GM21390 (cell line): ENCODE measurements around the gene ZNF714.

Experiments used
- ATAC-seq: cut with Tn5 transposase; IDR thresholded peaks from one replicate; pipeline ENCODE4 v1.9.1; 2021; ENCODE audit not compliant: unreplicated experiment

Gene ZNF714

GRCh38 chr19:21082011-21082975 is at the start of gene ZNF714:
Gene ZNF714, plus strand, starts transcription at chr19:21082203. Its CDS starts 16,066 bp downstream, at chr19:21098269.
- peak; percentile 92 for ATAC-seq

DNA sequence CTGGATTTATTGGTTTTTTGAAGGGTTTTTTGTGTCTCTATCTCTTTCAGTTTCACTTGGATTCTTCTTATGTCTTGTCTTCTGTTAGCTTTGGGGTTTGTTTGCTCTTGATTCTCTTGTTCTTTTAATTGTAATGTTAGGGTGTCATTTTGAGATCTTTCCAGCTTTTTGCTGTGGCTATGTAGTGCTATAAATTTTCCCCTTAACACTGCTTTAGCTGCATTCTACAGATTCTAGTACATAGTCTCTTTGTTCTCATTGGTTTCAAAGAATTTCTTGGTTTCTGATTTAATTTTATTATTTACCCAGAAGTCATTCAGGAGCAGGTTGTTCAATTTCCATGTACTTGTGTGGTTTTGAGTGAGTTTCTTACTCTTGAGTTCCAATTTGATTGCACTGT is 37.0 kb upstream of the ZNF714 start:
- ATAC-seq, result no peak

DNA sequence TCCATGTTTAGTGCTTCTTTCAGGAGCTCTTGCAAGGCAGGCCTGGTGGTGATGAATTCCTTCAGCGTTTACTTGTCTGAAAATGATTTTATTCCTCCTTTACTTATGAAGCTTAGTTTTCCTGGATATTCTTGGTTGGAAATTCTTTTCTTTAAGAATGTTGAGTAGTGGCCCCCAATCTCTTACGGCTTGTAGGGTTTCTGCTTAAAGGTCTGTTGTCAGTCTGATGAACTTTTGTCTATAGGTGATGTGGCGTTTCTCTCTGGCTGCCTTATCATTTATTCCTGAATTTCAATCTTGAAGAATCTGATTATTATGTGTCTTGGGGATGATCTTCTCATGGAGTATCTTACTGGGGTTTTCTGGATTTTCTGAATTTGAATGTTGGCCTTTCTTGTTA is 35.5 kb upstream of the ZNF714 start:
- no peak for ATAC-seq

- ATAC-seq, result no peak
Measured at GRCh38 chr19:21047716-21048115, 34.3 kb upstream of the ZNF714 start.

DNA sequence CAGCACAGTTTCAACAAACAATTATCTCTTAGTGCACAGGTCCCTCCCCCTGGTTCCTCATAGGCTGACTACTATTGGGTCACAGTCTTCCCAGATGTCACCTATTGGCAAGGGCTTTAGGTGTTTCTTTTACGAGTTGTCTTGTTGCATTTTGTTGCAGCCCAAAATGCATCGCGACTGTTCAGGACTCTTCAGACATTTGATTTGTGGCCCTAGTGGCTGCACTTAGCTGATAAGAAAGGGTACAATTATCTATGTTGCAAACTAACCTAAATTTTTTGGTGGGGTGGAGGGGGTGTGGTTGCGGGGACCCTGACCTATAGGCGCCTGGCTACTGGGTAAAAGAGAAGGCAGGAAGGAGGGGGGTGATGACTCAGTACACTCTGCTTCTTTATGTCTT is 29.1 kb upstream of the ZNF714 start:
- ATAC-seq, result no peak

DNA sequence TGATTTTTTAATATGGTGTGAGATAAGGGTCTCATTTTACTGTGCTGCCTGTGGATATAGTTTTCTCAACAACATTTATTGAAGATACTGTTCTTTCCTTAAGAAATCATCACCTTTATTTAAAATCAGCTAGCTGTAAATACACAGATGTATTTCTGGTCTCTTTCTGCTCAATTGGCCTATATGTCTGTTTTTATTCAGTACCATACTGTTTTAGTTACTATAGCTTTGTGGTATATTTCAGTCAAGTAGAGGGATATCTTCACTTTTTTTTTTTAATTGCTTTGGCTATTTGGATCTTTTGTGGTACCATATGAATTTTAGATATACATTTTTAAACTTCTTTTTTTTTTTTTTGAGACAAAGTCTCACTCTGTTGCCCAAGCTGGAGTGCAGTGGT is 16.7 kb upstream of the ZNF714 start:
- no peak for ATAC-seq

- no peak for ATAC-seq
Measured at GRCh38 chr19:21084343-21084742, 2.3 kb downstream of the ZNF714 start.

- ATAC-seq, result no peak
Measured at GRCh38 chr19:21087871-21088270, 5.9 kb downstream of the ZNF714 start.

- ATAC-seq, result no peak
Measured at GRCh38 chr19:21092109-21092508, 10.1 kb downstream of the ZNF714 start.

- no peak for ATAC-seq
Measured at GRCh38 chr19:21094347-21095025, 12.5 kb downstream of the ZNF714 start.

GRCh38 chr19:21098291-21098690 is 16.3 kb downstream of the ZNF714 start:
- ATAC-seq, result no peak

DNA sequence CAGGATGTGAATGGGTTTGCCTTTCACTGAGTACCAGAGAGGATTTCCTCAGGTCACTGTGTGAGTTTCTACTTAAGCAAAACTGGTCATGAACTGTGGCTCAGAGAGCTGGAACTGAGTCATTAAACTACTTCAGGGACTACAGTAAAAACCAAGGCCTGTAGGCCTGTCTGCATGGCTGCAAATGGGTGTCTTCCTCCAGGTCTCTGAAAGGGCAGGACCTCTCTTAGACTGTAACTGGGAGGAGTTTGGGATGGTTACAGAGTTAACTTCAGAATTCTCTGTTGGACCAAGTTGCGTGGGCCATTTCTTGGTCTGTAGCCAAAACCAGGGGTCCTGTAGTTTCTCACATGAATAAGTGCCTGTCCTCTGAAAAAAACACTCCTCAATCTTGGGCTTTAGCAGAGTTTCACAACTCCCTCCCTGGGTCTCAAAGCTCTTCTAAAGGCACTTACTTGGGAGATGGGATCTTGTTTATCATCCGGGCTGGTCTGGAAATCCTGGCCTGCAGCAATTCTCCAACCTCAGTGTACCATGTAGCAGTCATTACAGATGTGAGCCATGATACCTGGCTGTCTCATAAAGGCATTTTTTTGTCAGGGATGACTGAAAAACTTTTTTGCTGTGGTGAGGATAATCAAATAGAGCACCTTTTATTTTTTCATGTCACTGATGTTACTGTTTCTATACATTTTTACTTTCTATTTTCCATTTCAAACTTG is 19.7 kb downstream of the ZNF714 start:
- no peak for ATAC-seq

DNA sequence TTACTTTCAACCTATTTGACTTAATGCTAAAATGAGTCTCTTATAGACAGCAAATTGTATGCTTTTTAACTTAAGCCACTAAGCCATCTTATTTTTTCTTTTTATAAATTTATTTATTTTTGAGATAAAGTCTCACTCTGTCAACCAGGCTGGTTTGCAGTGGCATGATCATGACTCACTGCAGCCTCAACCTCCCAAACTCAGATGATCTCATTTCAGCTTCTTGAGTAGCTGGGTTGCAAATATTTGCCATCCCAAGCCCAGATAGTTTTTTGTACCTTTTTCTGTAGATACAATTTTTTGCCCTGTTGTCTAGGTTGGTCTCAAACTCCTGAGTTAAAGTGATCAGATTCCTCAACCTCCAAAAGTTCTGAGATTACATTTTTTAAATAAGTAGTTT is 27.1 kb downstream of the ZNF714 start:
- ATAC-seq, result no peak

- ATAC-seq, result no peak
Measured at GRCh38 chr19:21110183-21110582, 28.2 kb downstream of the ZNF714 start.

- no peak for ATAC-seq
Measured at GRCh38 chr19:21115430-21115829, 33.4 kb downstream of the ZNF714 start.

DNA sequence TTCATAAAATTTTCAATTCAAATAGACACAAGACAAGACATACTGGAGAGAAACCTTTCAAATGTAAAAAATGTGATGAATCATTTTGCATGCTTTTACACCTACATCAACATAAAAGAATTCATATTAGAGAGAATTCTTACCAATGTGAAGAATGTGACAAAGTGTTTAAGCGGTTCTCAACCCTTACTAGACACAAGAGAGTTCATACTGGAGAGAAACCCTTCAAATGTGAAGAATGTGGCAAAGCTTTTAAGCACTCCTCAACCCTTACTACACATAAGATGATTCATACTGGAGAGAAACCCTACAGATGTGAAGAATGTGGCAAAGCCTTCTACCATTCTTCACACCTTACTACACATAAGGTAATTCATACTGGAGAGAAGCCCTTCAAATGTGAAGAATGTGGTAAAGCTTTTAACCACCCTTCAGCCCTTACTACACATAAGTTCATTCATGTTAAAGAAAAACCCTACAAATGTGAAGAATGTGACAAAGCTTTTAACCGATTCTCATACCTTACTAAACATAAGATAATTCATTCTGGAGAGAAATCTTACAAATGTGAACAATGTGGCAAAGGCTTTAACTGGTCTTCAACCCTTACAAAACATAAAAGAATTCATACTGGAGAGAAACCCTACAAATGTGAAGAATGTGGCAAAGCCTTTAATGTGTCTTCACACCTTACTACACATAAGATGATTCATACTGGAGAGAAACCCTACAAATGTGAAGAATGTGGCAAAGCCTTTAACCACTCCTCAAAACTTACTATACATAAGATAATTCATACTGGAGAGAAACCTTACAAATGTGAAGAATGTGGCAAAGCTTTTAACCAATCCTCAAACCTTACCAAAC is 35.3 kb downstream of the ZNF714 start:
- ATAC-seq, result no peak

- no peak for ATAC-seq
Measured at GRCh38 chr19:21126078-21126477, 44.1 kb downstream of the ZNF714 start.

DNA sequence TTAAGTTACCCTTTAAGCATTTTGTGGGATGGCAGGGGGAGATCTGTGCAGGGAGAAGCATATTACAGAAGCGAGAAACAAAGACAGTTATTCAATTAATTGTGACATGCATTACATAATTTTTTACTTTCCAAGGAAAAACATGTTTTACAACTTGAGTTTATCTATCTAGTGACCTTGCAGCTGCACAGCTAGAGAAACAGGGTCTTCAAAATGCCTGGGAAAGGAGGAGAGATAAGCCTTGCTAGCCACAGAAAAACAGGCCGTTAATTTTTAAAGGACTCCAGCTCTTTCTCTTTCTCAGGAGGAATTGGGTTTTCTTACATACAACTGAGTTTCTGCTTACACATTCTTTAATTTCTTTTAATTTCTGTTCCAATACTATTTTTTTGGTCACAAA is 45.0 kb downstream of the ZNF714 start:
- no peak for ATAC-seq

DNA sequence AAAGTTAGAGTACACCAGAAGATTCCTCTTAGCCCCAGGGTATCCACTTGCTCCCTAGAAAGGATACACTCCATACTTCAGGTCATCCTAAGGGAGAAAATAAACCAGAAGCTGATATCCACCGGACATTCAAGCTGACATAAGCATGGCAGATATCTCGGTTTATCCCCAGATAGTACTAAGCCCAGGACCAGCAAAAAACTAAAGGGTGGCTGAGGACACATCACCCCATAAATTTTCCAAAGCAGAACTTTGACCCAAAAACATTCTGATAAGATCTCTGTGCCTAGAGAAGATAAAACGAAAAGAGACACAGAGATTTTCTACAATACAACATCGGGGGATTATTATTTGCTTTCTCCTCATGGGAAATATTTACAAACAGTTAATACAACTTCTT is 45.9 kb downstream of the ZNF714 start:
- ATAC-seq, result no peak

DNA sequence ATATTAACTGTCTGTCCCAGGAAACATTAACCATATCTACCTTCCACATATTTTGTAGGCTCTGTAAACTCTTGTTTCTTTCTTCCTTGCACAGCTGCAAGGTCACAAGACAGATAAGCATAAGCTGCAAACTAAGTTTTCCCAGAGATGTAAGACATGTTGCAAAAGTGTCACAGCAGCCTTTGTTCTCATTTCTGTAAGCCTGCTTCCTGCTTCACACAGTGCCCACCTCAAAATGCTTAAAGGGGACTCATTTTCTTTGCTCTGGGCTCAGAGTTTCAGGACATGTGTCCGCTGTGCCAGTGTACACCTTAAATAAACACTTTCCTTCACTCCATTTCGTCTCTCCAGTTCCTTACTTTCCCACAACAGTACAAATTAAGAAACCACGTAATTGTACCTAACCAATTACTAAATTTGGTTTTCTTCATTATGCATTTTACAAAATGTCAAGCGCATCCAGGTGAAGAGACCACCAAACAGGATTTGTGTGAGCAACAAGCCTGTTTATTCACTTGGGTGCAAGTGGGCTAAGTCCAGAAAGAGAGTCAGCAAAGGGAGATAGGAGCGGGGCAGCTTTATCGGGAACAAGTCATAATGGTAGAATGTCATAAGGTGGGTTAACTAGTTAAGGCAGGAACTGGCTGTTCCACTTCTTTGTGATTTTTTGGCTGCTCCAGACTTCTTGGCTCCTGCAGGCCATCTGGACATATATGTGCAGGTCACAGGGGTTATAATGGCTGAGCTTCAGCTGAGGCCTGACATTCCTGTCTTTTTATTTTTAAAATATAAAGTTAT is 47.1 kb downstream of the ZNF714 start:
- no peak for ATAC-seq
